DOHH2 (cell line): ENCODE results near the gene KRTAP10-1.

Experiments used
- H3F3A ChIP-seq: fragments of 200-600 bp; sonication (generic), shearing (Covaris generic); 2 replicates; pipeline ENCODE4 v1.6.0; 2016; ENCODE audit warnings: antibody characterized with exemption, mild to moderate bottlenecking; ENCODE audit not compliant: control insufficient read depth, insufficient read depth
- H3K27ac ChIP-seq: fragments of 200-600 bp; sonication (generic); 2 replicates; pipeline ENCODE4 v1.5.1; 2014; ENCODE audit warnings: low read depth, mild to moderate bottlenecking, low read length, moderate library complexity
- H3K27me3 ChIP-seq: fragments of 200-600 bp; sonication (generic); 2 replicates; pipeline ENCODE4 v1.6.1; 2014; ENCODE audit warnings: mild to moderate bottlenecking, low read length, mixed read lengths; ENCODE audit not compliant: control insufficient read depth
- H3K36me3 ChIP-seq: fragments of 200-600 bp; sonication (generic); 2 replicates; pipeline ENCODE4 v1.6.1; 2014; ENCODE audit warnings: mild to moderate bottlenecking, low read length, moderate library complexity, mixed read lengths; ENCODE audit not compliant: control insufficient read depth
- H3K4me1 ChIP-seq: fragments of 200-600 bp; sonication (generic); 2 replicates; pipeline ENCODE4 v1.6.1; 2014; ENCODE audit warnings: mild to moderate bottlenecking, low read length, mixed read lengths; ENCODE audit not compliant: control insufficient read depth
- H3K4me2 ChIP-seq: fragments of 200-600 bp; sonication (generic); 2 replicates; pipeline ENCODE4 v1.6.0; 2014; ENCODE audit warnings: mild to moderate bottlenecking, low read length, moderate library complexity
- H3K4me3 ChIP-seq: fragments of 200-600 bp; sonication (generic); 2 replicates; pipeline ENCODE4 v1.5.1; 2014; ENCODE audit warnings: mild to moderate bottlenecking, low read length, mixed read lengths
- H3K79me2 ChIP-seq: fragments of 200-600 bp; sonication (generic); 2 replicates; pipeline ENCODE4 v1.6.1; 2014; ENCODE audit warnings: mild to moderate bottlenecking, low read length, mixed read lengths; ENCODE audit not compliant: control insufficient read depth
- H3K9me2 ChIP-seq: fragments of 200-600 bp; sonication (generic); replicated peaks from 2 replicates; pipeline ENCODE4 v1.6.1; 2014; ENCODE audit warnings: mild to moderate bottlenecking, low read length, mixed read lengths; ENCODE audit not compliant: control insufficient read depth
- H3K9me3 ChIP-seq: fragments of 200-600 bp; sonication (generic); 2 replicates; pipeline ENCODE4 v1.6.1; 2014; ENCODE audit warnings: antibody characterized with exemption, low read length, mixed read lengths; ENCODE audit not compliant: control insufficient read depth, insufficient read depth
- H4K20me1 ChIP-seq: fragments of 200-600 bp; sonication (generic); 2 replicates; pipeline ENCODE4 v1.6.0; 2014; ENCODE audit warnings: low read depth, mild to moderate bottlenecking, antibody characterized with exemption, low read length, moderate library complexity; ENCODE audit not compliant: control insufficient read depth, insufficient read depth
- CTCF ChIP-seq: fragments of 200-600 bp; sonication (generic); IDR thresholded peaks from one replicate; pipeline ENCODE4 v1.5.1; 2014; ENCODE audit warnings: antibody characterized with exemption, mild to moderate bottlenecking, low read depth, low read length; ENCODE audit not compliant: poor library complexity, severe bottlenecking
- EZH2phosphoT487 ChIP-seq: fragments of 200-600 bp; sonication (generic); IDR thresholded peaks from 2 replicates; pipeline ENCODE4 v1.6.1; 2017; ENCODE audit warnings: borderline replicate concordance, mild to moderate bottlenecking, antibody characterized with exemption, low read length, moderate library complexity, mixed read lengths

KRTAP10-1 gene

DNA sequence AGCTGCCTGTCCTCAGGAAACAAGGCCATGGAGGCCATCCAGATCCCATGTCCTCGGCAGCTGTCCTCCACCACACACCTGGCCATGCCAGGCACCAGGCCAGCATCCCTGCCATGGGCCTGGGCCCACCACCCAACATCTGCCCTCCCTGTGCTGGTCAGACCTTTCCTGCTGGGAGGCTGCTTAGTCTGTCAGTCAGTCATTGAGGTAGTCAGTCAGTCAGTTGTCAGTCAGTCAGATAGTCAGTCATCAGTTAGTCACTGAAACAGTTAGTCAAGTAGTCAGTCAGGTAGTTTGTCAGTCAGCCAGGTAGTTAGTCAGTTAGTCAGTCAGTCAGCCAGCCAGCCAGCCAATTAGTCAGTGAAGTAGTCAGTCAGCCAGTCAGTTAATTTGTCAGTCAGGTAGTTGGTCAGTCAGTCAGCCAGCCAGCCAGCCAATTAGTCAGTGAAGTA lies 17.2 kb downstream of the KRTAP10-1 start:
- Histone ChIP-seq H4K20me1 (no peaks in the 10 kb centered on the region), H3K79me2 (no peaks in the 10 kb centered on the region), H3K9me3 (peaks cover 34% of the 10 kb centered on the region; the same call in 1 of the 2 replicates), H3K4me3 (no peak overlapping the region), H3K4me2 (no peak overlapping the region), H3K9me2 (no peaks in the 10 kb centered on the region), H3K27ac (no peak overlapping the region), H3K36me3 (no peaks in the 10 kb centered on the region), H3K4me1 (no peaks in the 10 kb centered on the region), H3F3A (no peaks in the 10 kb centered on the region), H3K27me3 (no peaks in the 10 kb centered on the region)
- TF ChIP-seq EZH2phosphoT487, result no peak
- TF ChIP-seq CTCF, result no peak

DNA sequence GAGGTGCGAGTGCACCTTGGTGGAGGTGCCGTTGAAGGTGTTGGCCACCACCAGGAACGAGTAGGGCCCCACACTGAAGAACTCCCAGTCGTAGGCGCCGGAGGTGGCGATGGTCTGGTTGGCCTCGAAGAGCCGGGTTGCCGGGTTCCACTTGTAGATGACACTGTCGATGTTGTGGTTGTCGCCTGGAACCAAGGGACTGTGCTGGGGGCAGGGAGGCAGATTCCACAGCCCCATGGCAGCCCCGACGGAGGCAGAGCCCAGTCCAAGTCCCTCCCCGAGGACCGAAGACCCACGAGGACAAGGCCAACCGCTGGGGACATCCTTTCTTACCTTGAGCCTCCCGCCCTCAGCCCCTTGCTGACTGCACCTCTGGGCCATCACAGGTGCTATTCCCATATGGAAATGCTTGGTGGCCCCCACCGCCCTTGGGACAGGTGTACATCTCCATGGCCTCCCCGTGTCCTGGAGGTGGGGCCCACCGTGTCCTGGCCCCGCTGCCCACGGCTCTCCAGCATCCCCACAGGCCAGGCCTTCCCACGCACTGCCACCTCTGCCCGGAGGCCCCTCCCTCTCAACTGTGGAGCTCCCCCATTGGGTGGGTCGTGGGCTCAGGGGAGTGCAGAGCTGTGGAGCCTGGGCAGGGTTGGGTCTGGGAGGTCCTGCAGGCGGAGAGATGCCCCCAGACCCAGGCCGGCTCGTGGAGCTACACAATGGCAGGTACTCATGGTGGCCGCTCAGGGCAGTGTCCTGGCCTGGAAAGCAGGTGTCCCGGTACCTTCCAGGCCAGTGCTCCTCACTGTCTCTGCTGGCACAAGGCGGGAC lies 17.9 kb downstream of the KRTAP10-1 start:
- no peaks in the 10 kb centered on the region for H4K20me1 ChIP-seq
- no peak overlapping the region for H3K4me2 ChIP-seq
- no peaks in the 10 kb centered on the region for H3F3A ChIP-seq
- no peak overlapping the region for H3K27ac ChIP-seq
- H3K27me3 ChIP-seq, result no peaks in the 10 kb centered on the region
- no peaks in the 10 kb centered on the region for H3K9me2 ChIP-seq
- H3K9me3 ChIP-seq, result peaks cover 34% of the 10 kb centered on the region; the same call in 1 of the 2 replicates
- TF ChIP-seq EZH2phosphoT487, result no peak
- no peak for TF ChIP-seq CTCF
- no peaks in the 10 kb centered on the region for H3K4me1 ChIP-seq
- no peaks in the 10 kb centered on the region for H3K36me3 ChIP-seq
- no peak overlapping the region for H3K4me3 ChIP-seq
- H3K79me2 ChIP-seq, result no peaks in the 10 kb centered on the region

GRCh38 chr21:44521301-44521927 lies 18.6 kb downstream of the KRTAP10-1 start:
- H3K4me1 ChIP-seq, result no peaks in the 10 kb centered on the region
- no peaks in the 10 kb centered on the region for H3K9me2 ChIP-seq
- TF ChIP-seq CTCF, result no peak
- no peak for TF ChIP-seq EZH2phosphoT487
- H4K20me1 ChIP-seq, result no peaks in the 10 kb centered on the region
- no peak overlapping the region for H3K4me2 ChIP-seq
- H3K27me3 ChIP-seq, result no peaks in the 10 kb centered on the region
- no peak overlapping the region for H3K4me3 ChIP-seq
- peaks cover 34% of the 10 kb centered on the region; the same call in 1 of the 2 replicates for H3K9me3 ChIP-seq
- H3K27ac ChIP-seq, result no peak overlapping the region
- no peaks in the 10 kb centered on the region for H3K79me2 ChIP-seq
- no peaks in the 10 kb centered on the region for H3K36me3 ChIP-seq
- no peaks in the 10 kb centered on the region for H3F3A ChIP-seq
